NCI-H748 treated with DMSO at 0.1 percent for 48 hours (cell line): ENCODE data around the gene CAMK1.
"Not testable (repeated sequence)": the region's sequence is repeated elsewhere in the genome, so short reads cannot be mapped to it uniquely, and the experiment has no call there.

ENCODE experiments used
- DNase-seq: peaks from one replicate; lab custom pipeline; 2025; lab: John Stamatoyannopoulos, UW

CAMK1 gene

DNA sequence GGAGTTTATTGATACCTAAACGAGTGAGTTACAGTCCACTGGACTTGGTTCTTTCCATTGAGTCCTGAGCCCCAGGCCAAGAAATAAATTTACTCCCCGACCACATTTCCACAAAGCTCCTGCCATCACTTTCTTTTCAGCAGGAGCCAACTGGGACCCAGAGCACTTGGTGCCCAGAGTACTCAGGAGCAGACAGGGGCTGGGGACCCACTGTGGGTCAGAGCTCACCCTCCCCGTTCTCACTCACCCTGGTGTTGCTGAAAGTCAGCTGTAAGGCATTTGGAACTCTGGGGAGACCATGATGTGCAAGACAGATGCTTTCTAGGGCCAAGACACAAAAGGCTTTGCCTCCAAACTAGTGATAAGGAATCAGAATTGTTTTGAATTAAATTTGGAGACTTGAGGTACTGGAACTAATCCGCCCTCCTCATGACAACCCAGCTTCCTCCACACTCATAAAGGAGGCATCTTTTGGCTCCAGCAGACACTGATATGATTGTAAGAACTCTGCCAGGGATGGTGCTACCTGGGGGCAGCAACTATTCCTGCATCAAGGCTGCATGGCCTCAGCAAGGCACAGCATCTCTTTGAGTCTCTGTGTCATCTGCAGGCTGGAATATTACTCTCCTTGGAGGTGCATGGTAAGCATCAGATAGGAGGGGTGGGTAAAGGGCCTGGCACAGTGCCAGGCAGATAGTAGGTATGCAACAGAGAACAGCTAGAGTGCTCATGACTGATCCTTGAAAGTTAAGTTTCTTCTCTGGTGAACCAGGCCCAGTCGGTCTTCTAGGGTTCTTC, 7.3 kb upstream of the CAMK1 start:
- DNase-seq: no peak

DNA sequence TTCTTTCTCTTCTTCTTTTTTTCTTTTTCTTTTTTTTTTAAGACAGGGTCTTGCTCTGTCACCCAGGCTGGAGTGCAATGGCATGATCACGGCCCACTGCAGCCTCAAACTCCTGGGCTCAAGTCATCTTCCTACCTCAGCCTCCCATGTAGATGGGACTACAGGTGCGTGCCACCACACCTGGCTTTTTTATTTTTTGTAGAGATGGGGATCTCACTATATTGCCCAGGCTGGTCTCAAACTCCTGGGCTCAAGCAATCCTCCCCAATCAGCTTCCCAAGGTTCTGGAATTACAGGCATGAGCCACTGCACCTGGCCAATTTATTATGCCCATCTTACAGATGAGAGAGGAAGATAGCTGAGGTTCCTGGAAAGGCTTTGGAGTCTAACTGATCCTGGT, 1.3 kb upstream of the CAMK1 start:
- DNase-seq: not testable (repeated sequence)

DNA sequence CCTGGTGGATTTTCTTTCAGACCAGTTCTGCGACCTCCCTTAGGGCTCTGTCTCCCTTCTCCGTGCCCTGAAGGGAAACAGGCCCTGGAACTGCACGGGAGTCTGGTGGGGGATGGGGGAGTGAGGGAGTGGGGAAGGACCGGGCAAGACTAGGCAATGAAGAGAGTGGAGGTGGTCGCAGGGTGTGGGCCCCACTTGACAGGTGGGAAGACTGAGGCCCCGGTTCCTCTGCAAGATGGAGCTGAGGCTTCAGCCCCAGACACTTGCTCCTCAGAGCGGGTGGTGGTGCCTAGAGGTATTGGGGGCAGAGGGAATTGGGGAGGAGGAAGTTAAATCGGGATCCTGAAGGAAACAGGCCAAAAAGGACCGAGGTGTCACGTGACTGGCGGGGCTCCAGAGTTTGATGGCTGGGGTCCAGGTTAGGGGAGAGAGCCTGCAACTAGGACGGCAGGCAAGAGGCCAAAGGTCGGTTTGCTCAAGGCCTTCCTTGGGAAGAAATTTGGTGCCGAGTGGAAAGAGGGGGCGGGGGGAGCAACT, 597 bp upstream of the CAMK1 start:
- no peak for DNase-seq

DNA sequence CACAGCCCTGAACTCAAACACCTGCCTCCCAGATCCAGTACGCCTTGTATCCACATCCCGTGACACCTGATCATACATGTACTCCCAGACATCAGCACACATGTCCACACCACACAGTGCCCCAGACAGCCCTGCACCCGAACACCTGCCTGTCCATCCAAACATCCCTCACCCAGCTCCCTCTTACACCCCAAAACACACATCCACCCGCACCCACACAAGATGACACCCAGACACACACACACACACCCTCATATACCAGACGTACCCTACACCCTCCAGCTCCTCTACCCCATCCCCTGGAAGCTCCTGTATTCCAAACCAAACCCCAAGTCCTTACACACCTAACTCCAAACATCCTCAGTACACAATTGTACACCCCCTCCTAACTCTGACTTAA, 735 bp downstream of the CAMK1 start:
- DNase-seq: no peak

DNA sequence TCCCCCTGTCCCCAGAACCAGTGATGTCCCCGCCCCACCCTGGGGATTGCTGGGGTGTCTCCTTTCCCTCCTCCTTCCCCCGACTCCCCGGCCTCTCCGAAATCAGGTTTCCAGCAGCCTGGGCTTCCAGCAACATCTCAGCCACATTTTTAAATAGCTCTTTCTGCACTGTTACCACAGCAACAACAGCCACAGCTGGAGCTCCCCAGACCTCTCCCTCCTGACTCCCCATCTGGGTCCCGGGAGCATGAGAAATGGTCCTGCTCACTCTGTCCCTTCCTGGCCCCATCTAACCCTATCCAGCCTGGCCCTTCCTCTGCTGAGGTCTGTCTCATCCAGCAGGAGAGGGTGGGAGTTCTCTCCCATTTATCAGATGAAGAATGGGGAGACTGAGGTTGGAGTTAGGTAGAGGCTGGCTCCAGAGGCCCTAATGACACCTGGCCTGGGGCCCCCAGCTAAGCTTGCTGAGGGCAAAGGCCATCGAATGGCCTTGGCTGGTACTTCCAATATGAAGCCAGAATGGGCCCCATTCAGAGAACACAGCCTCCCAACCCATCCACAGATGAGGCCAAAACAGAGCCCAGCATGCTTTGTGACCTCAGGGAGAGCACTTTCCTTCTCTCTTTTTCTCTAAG, 1.5 kb downstream of the CAMK1 start:
- DNase-seq: no peak

DNA sequence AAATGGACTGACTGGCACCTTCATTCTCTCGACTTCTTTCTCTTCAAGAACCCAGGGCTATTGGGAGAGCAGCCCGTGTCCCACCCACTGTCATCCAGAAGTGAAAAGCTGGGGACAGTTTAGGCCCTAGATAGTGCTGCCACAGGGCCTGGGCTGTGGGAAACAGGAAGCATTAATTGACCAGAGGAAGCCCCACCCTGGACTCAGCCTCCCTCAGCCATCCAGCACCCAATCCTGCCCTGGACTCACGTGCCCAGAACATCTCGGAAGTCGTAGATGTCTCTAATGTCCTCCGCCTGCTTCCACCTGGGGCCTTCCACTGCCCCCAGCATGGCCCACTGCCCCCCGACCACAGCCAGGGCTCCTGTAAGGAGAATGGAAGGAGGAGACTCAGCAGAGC, 2.3 kb downstream of the CAMK1 start:
- DNase-seq: no peak

DNA sequence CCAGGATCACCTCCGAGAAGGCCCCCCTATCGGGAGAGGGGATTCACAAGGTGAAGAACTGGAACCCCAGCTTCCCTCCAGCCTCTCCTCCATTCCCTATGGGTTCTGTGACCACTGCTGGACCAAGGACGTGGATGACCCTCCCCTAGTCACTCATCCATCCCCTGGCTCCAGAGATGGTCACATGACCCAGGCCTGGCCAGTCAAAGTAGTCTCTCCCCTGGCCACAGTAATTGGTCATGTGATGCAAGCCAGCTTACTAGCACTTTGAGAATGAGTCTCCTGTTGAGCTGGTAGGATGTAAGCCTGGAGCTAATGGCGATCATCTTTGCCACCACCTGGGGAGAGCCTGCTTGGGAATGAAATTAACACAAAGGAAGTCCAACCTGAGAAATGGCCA, 3.9 kb downstream of the CAMK1 start:
- no peak for DNase-seq

DNA sequence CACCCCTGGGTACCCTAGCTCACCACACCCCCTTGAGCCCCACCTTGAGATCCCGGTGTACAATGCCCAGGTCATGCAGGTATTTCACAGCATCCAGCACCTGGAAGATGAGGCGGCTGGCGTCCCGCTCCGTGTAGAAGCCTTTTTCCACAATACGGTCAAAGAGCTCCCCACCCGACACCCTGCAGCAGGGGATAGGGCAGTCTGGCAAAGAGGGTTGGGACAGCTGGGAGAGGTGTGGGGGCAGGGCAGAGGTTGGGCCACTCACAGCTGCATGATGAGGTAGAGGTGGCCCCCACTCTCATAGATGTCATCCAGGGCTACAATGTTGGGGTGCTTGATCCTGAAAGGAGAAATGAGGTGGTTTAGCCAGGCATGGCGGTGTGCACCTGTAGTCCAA, 6.9 kb downstream of the CAMK1 start:
- DNase-seq: no peak

DNA sequence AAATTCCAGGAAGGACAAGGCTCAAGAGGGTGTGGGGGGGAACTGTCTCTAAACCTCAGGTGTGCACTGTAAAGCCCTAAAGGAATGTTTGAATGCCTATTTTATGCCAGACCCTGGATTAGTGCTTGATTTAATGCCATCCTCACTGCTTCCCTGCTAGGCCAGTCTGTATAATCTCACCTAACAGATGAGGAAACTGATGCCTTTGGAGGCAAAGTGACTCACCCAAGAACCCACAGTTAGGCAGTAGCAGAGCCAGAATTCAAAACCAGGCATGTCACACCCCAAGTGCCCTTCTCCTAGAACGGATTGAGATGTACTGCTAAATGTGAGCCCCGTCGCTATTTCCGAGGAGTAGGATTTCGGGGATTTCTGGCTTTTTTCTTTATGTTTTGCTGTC, 7.8 kb downstream of the CAMK1 start:
- no peak for DNase-seq

DNA sequence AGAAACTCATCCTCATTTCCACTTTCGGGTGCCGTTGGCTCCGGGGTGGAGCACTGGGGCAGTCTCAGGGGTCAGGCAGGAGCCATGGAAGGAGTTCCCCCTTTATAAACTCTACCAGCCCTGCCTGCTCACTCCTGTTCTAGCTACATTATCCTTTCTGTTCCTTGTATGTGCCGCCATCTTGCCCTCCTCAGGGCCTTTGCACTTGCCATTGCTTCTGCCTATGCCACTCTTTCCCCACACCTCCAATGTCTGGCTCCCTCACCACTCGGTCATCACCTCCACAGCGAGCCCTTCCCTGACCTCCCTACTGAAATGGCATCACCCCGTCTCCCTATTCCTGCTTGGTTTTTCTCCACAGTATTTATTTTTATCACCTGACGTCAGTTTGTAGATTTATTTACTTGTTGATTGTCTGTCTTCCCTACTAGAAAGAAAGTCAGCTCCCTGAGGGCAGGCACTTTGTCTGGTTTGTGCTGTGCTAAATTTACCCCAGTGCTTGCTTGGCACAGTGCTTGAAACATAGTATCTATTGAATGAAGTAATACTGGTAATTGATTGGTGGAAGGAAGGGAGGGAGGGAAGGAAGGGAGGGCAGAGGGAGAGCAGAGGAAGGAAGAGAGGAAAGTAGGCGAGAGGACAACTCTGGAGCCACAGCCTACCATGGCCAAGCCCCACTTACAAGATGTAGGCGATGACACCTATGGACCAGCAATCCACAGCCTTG, 8.8 kb downstream of the CAMK1 start:
- no peak for DNase-seq

DNA sequence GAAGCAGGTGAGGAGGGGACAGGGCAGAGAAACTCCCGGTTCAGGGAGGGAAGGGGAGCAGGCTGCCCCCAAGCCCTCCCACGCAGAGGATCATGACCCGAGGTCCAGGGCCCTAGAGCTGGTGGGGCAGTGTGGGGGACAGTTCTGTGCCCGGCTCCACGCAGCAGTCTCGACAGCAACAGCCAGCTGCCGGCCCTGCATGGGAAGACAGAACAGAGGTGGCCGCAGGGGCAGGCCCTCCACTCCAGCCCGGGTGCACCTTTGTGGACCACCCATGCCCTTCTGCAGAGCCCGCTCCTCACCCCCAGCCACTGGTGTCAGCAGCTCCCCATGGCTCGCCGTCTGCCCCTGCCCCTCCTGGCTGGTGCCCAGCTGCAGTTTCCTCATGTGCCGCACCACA, 12.3 kb downstream of the CAMK1 start:
- no peak for DNase-seq

DNA sequence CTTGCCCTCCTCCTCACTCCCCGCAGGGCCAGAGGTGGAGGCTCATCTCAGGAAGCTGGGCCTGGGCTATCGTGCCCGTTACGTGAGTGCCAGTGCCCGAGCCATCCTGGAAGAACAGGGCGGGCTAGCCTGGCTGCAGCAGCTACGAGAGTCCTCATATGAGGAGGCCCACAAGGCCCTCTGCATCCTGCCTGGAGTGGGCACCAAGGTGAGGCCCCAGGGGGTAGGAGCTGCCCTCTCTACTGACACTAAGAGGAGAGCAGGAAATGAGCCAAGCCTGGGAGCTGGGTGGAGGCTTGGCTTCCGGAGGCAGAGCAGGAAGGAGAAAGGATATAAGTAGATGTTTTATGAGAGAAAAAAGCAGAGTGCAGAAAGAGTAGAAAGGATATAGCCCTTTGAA, 15.1 kb downstream of the CAMK1 start:
- no peak for DNase-seq

DNA sequence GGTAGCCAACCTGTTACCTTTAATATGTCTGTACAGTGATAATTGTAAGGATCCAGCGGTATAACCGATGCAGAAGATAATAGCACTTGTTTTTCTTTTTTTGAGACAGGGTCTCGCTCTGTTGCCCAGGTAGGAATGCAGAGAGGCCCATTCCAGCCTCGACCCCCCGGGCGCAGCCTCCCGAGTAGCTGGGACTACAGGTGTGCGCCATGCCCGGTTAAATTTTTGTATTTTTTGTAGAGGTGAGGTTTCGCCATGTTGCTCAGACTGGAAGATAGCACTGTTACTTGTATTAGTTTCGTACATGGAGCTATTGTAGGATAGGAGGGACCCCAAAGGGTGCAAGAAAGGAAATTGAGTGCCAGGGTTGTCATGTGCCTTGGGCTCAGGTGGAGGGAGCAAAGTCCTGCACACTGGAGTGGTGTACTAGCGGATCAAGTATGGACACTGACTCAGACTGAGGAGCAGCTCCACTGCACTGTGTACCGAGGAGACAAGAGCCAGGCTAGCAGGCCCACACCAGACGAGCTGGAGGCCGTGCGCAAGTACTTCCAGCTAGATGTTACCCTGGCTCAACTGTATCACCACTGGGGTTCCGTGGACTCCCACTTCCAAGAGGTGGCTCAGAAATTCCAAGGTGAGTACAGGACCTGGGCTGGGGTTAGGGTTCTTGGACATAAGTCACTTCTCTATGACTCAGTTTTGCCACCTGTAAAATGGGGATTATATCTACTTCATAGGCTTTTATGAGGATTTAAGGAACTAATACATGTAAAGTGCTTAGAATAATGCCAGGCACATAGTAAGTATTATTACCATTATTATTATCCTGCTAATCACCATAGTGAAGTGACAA, 19.0 kb downstream of the CAMK1 start:
- DNase-seq: no peak

DNA sequence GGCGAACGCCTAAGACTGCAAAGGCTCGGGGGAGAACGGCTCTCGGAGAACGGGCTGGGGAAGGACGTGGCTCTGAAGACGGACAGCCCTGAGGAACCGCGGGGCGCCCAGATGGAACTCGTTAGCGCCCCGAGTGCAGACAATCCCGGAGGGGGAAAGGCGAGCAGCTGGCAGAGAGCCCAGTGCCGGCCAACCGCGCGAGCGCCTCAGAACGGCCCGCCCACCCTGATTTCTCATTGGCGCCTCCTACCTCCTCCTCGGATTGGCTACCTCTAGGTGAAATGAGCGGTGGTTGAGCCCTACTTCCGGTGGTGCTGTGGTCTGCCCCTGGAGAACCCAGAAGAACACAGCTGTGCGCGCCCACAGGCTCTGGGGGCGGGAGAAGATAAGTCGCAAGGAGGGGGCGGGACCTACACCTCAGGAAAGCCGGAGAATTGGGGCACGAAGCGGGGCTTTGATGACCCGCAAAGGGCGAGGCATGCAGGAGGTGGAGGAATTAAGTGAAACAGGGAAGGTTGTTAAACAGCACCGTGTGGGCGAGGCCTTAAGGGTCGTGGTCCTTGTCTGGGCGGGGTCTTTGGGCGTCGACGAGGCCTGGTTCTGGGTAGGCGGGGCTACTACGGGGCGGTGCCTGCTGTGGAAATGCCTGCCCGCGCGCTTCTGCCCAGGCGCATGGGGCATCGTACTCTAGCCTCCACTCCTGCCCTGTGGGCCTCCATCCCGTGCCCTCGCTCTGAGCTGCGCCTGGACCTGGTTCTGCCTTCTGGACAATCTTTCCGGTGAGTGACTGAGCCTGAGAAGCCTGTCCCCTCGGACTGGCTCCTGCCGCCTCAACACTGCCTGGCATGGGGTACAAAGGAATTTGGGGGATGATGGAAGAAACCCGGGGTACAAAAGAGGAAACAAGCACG, 19.8 kb downstream of the CAMK1 start, which contains the start of gene OGG1:
Gene OGG1 (plus strand): TSS at position 308 of the 911 bp plus-strand sequence. CDS start 335 bp downstream, at position 643.
- DNase-seq: peak; percentile 78

DNA sequence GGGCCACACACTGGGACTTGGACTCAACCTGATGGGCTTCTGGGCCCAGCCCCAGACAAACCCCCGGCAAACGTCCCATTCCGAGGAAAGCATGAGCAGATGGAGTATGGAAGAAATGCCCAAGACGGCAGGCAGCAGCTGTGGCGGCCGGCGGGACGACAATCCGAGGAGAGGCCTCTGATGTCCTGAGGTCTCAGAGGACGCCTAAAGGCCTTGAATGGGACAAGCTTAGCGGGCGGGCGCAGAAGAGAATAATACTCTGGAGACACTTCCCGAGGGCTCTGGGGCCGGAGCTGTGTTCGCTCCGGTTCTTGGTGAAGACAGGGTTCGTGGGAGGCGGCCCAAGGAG, 20.5 kb downstream of the CAMK1 start:
- DNase-seq: no peak

DNA sequence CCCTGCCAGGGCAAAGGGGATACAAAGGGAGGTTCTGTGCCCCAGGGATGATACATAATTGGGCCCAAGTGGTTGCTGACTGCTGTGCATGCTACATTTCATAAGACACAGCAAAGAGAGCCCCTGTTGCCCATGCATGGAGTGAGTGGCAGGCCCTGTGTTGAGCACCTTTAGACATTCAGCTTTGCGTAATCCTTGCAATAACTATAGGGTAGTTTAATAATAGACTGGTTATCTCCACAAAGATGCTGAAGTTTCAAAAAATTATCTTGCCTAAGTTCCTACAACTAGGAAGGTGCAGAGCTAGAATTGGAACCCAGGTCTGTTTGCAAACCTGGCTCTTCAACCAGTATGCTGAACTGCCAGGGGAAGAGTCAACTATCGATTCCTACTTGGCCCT, 21.7 kb downstream of the CAMK1 start:
- DNase-seq: no peak

DNA sequence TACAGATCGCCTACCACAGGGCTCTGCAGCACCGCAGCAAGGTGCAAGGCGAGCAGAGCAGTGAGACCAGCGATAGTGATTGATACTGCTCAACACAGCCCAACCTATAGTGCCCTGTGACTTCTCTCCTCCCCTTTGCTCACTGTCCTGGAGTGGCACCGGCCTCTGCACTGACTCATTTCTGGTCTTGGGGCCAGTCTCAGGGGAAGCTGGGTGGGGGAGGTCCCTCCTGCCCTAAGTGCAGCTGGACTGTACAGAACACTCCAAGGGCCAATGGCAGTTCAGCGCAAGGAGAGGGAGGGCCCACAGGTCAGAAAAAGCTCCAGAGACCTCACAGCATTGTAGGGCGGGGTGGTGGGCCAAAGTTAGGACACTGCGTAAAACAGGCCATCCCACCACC, 22.5 kb downstream of the CAMK1 start:
- DNase-seq: no peak

DNA sequence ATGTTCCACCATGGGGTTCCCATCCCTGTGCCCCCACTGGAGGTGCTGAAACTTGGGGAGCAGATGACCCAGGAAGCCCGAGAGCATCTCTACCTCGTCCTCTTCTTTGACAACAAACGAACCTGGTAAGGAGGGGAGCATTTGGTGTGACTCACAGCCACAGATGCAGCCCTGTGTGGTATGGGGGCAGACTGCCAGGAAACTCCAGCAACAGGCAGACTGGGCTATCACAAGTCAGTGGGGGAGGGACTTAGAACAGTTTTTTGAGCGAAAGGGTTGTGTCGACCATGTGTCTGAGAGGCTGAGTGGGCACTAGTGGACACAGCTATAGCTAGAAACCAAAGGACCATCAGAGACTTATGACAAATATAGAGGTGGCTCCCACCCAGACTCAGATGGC, 23.4 kb downstream of the CAMK1 start:
- no peak for DNase-seq

DNA sequence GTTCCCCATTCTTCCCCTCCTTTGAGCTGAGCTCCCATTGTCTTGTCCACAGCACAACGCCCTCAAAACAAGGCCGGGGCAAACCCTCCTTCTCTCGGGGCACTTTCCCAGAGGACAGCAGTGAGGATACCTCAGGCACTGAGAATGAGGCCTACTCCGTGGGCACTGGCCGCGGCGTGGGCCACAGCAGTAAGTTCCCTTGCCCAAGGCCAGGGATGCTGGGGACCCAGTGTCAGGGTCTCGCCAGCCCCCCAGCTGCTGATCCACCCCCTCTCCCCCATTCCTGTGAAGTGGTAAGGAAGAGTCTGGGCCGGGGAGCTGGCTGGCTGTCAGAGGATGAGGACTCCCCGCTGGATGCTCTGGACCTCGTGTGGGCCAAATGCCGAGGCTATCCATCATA, 24.2 kb downstream of the CAMK1 start:
- DNase-seq: no peak

DNA sequence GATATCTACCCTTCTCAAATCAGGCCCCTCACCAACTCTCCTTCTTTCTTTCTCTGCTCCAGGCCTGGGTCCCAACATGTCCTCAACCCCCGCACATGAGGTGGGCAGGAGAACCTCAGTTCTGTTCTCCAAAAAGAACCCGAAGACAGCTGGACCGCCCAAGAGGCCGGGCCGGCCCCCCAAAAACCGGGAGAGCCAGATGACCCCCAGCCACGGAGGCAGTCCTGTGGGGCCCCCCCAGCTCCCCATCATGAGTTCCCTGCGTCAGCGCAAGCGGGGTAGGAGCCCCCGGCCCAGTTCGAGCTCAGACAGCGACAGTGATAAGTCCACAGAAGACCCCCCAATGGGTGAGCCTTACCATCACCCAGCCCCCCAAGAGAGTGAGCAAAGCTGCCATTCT, 25.6 kb downstream of the CAMK1 start:
- no peak for DNase-seq

DNA sequence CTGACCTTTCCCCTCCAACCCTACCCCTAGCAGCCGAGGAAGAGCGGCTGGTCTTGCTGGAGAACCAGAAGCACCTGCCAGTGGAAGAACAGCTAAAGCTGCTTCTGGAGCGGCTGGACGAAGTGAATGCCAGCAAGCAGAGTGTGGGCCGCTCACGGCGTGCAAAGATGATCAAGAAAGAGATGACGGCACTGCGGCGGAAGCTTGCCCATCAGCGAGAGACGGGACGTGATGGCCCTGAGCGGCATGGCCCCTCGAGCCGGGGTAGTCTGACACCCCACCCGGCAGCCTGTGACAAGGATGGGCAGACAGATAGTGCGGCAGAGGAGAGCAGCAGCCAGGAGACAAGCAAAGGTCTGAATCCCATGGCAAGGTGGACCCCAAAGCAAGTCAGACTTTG, 26.2 kb downstream of the CAMK1 start:
- DNase-seq: no peak
